ENCODE measurements around the gene SRRM1.

Gene SRRM1

GRCh38 chr1:24636661-24637357 is 6.3 kb upstream of the SRRM1 start:
- Histone ChIP-seq H3K9me3 (ENCODE audit: low read length) (no peaks in the 10 kb centered on the region), H3F3A (ENCODE audit: insufficient read depth, low read length) (no peaks in the 10 kb centered on the region), H3K9ac (ENCODE audit: low read length) (no peak overlapping the region), H3K9me2 (ENCODE audit: low read depth, low read length) (no peaks in the 10 kb centered on the region), H4K20me1 (ENCODE audit: insufficient read depth, low read length) (no peaks in the 10 kb centered on the region), H3K4me3 (ENCODE audit: low read depth, low read length, poor library complexity, severe bottlenecking) (no peak overlapping the region), H3K4me2 (ENCODE audit: low read length) (no peak overlapping the region), H3K27me3 (ENCODE audit: insufficient read depth, low read length) (no peaks in the 10 kb centered on the region; the same call in 1 of the 2 replicates), H3K79me2 (ENCODE audit: insufficient read depth, low read length) (no peaks in the 10 kb centered on the region), H2AFZ (ENCODE audit: low read length) (no peak overlapping the region), H3K27ac (ENCODE audit: low read depth, low read length, poor library complexity, severe bottlenecking) (no peak overlapping the region), H3K4me1 (ENCODE audit: insufficient read depth, low read length, severe bottlenecking) (peaks cover 4% of the 10 kb centered on the region), H3K36me3 (ENCODE audit: insufficient read depth, low read length) (no peaks in the 10 kb centered on the region)
- TF ChIP-seq EZH2 (IDR thresholded peaks at IDR 0.05; ENCODE audit: borderline replicate concordance, low read length) (no peak), CTCF (IDR thresholded peaks at IDR 0.05; ENCODE audit: low read length) (no peak)

GRCh38 chr1:24639094-24639493 is 4.0 kb upstream of the SRRM1 start:
- Histone ChIP-seq H3K27ac (ENCODE audit: low read depth, low read length, poor library complexity, severe bottlenecking) (no peak overlapping the region), H3K27me3 (ENCODE audit: insufficient read depth, low read length) (no peaks in the 10 kb centered on the region), H2AFZ (ENCODE audit: low read length) (no peak overlapping the region), H3K36me3 (ENCODE audit: insufficient read depth, low read length) (no peaks in the 10 kb centered on the region; the same call in 1 of the 2 replicates), H3F3A (ENCODE audit: insufficient read depth, low read length) (no peaks in the 10 kb centered on the region), H4K20me1 (ENCODE audit: insufficient read depth, low read length) (no peaks in the 10 kb centered on the region), H3K4me2 (ENCODE audit: low read length) (no peak overlapping the region), H3K79me2 (ENCODE audit: insufficient read depth, low read length) (peaks cover 9% of the 10 kb centered on the region), H3K4me1 (ENCODE audit: insufficient read depth, low read length, severe bottlenecking) (peaks cover 8% of the 10 kb centered on the region), H3K9me3 (ENCODE audit: low read length) (no peaks in the 10 kb centered on the region), H3K9me2 (ENCODE audit: low read depth, low read length) (no peaks in the 10 kb centered on the region), H3K9ac (ENCODE audit: low read length) (no peak overlapping the region), H3K4me3 (ENCODE audit: low read depth, low read length, poor library complexity, severe bottlenecking) (no peak overlapping the region)
- TF ChIP-seq CTCF (IDR thresholded peaks at IDR 0.05; ENCODE audit: low read length): no peak

GRCh38 chr1:24639881-24640280 is 3.2 kb upstream of the SRRM1 start:
- Histone ChIP-seq H3K27me3 (ENCODE audit: insufficient read depth, low read length) (no peaks in the 10 kb centered on the region), H3K4me3 (ENCODE audit: low read depth, low read length, poor library complexity, severe bottlenecking) (no peak overlapping the region), H3K27ac (ENCODE audit: low read depth, low read length, poor library complexity, severe bottlenecking) (no peak overlapping the region), H3K4me2 (ENCODE audit: low read length) (no peak overlapping the region), H3K9ac (ENCODE audit: low read length) (no peak overlapping the region), H3K9me2 (ENCODE audit: low read depth, low read length) (no peaks in the 10 kb centered on the region), H3K36me3 (ENCODE audit: insufficient read depth, low read length) (peaks cover 1% of the 10 kb centered on the region; the same call in 1 of the 2 replicates), H3K79me2 (ENCODE audit: insufficient read depth, low read length) (peaks cover 17% of the 10 kb centered on the region), H4K20me1 (ENCODE audit: insufficient read depth, low read length) (no peaks in the 10 kb centered on the region), H3F3A (ENCODE audit: insufficient read depth, low read length) (no peaks in the 10 kb centered on the region), H3K4me1 (ENCODE audit: insufficient read depth, low read length, severe bottlenecking) (peaks cover 16% of the 10 kb centered on the region), H2AFZ (ENCODE audit: low read length) (no peak overlapping the region), H3K9me3 (ENCODE audit: low read length) (no peaks in the 10 kb centered on the region)
- no peak for TF ChIP-seq CTCF (IDR thresholded peaks at IDR 0.05; ENCODE audit: low read length)
- TF ChIP-seq EZH2 (IDR thresholded peaks at IDR 0.05; ENCODE audit: borderline replicate concordance, low read length): no peak
